ENCODE measurements around the gene SPG11. TPM values are rescaled to one million over a fixed set of nuclear protein-coding genes. Genes with fewer than 3 reads are reported as not detected.

The SPG11 gene
- total and polyA plus RNA-seq, 9 of the 15 experiments (the other 6 are each of a cell fraction or from before 2014, with no cell fraction given): 23.3 to 71.2 (median 45.6) TPM

GRCh38 chr15:44536302-44536961 lies 127.0 kb downstream of the SPG11 start (continued):
- TF ChIP-seq MGA (IDR thresholded peaks at IDR 0.05) (peak; percentile 95), MCM3 (IDR thresholded peaks at IDR 0.05) (no peak), SAP30 (IDR thresholded peaks at IDR 0.05; ENCODE audit: borderline replicate concordance, insufficient read depth, low read depth, low read length, poor library complexity, severe bottlenecking) (peak; percentile 69), ZNF507 (tag; conservative IDR thresholded peaks at IDR 0.05) (no peak), NRF1 (conservative IDR thresholded peaks at IDR 0.05 in 1 of 2, IDR thresholded peaks at IDR 0.05 in 1 of 2) (0 out of 4 replicates have a peak, but pooled peaks of 1 of the 2 experiments have one; percentile 53), ZNF778 (CRISPR knock-in tag; IDR thresholded peaks at IDR 0.05) (no peak), ZC3H8 (IDR thresholded peaks at IDR 0.05) (no peak), TEAD4 (IDR thresholded peaks at IDR 0.05; ENCODE audit: low read length) (no peak), TEAD4 (CRISPR knock-in tag; IDR thresholded peaks at IDR 0.05; ENCODE audit: borderline replicate concordance) (no peak), MXI1 (IDR thresholded peaks at IDR 0.05; ENCODE audit: low read depth, low read length) (no peak), E2F5 (CRISPR knock-in tag; IDR thresholded peaks at IDR 0.05) (no peak), MCM5 (IDR thresholded peaks at IDR 0.05; ENCODE audit: low read depth) (no peak), SAFB2 (IDR thresholded peaks at IDR 0.05; ENCODE audit: borderline replicate concordance, low read depth, low read length, severe bottlenecking) (no peak), SRSF7 (optimal IDR thresholded peaks at IDR 0.05; ENCODE audit: low read depth, low read length) (no peak), ZNF12 (CRISPR knock-in tag; IDR thresholded peaks at IDR 0.05) (0 out of 2 replicates have a peak, but pooled peaks have one; percentile 59)

Measured in K562 (cell line).